ENCODE data around the gene FRRS1.

The FRRS1 gene

DNA sequence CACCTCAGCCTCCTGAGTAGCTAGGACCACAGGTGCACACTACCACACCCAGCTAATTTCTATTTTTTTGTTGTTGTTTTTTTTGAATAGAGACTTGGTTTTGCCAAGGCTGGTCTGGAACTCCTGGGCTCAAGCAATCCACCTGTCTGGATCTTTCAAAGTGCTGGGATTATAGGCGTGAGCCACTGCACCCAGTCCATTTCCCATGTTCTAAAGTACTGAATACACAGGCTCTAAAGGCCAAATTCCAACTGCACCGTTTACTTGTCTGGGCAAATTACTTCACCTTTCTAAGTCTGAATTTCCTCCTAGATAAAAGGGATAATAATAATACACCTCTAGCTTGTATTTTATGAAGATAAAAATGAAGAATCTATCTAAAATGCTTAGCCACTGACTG, 39.6 kb downstream of the FRRS1 start:
- no peak for DNase-seq (ENCODE audit: low read depth)
- TF ChIP-seq, protein P1, sequence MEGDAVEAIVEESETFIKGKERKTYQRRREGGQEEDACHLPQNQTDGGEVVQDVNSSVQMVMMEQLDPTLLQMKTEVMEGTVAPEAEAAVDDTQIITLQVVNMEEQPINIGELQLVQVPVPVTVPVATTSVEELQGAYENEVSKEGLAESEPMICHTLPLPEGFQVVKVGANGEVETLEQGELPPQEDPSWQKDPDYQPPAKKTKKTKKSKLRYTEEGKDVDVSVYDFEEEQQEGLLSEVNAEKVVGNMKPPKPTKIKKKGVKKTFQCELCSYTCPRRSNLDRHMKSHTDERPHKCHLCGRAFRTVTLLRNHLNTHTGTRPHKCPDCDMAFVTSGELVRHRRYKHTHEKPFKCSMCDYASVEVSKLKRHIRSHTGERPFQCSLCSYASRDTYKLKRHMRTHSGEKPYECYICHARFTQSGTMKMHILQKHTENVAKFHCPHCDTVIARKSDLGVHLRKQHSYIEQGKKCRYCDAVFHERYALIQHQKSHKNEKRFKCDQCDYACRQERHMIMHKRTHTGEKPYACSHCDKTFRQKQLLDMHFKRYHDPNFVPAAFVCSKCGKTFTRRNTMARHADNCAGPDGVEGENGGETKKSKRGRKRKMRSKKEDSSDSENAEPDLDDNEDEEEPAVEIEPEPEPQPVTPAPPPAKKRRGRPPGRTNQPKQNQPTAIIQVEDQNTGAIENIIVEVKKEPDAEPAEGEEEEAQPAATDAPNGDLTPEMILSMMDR (IDR thresholded peaks at IDR 0.05; ENCODE audit: control insufficient read depth, extremely low read depth, insufficient read depth) = no peak
- no peak overlapping the region for H3K4me3 ChIP-seq (ENCODE audit: low read depth, low read length)

- TF ChIP-seq, protein P1 (IDR thresholded peaks at IDR 0.05; ENCODE audit: control insufficient read depth, extremely low read depth, insufficient read depth) = no peak
- DNase-seq (ENCODE audit: low read depth) = no peak
- H3K4me3 ChIP-seq (ENCODE audit: low read depth, low read length) = no peak overlapping the region
Measured at GRCh38 chr1:99726407-99726806, 40.0 kb downstream of the FRRS1 start.

DNA sequence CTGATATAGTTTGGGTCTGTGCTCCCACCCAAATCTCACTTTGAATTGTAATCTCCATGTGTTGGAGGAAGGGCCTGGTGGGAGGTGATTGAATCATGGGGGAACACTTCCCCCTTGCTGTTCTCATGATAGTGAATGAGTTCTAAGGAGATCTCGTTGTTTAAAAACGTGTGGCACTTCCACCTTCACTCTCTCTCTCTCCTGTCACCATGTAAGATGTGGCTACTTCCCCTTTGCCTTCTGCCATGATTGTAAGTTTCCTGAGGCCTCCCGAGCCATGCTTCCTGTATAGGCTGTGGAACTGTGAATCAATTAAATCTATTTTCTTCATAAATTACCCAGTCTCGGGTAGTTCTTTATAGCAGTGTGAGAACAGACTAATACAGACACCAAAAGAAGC, 40.4 kb downstream of the FRRS1 start:
- DNase-seq (ENCODE audit: low read depth) = no peak
- H3K4me3 ChIP-seq (ENCODE audit: low read depth, low read length) = no peak overlapping the region
- TF ChIP-seq, protein P1 (IDR thresholded peaks at IDR 0.05; ENCODE audit: control insufficient read depth, extremely low read depth, insufficient read depth) = no peak

DNA sequence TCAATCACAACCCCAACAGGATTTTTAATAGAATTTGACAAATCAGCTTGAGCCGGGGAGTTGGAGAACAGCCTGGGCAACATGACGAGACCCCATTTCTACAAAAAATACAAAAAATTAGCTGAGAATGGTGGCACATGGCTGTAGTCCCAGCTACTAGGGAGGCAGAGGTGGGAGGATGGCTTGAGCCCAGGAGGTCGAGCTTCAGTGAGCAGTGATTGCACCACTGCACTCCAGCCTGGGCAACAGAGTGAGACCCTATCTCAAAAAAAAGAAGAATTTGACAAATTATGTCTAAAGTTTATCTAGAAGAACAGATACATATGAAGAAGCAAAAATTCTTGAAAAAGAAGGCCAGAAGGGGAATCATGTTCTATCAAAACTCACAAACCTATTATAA, 43.2 kb downstream of the FRRS1 start:
- TF ChIP-seq, protein P1 (IDR thresholded peaks at IDR 0.05; ENCODE audit: control insufficient read depth, extremely low read depth, insufficient read depth) = no peak
- no peak for DNase-seq (ENCODE audit: low read depth)

DNA sequence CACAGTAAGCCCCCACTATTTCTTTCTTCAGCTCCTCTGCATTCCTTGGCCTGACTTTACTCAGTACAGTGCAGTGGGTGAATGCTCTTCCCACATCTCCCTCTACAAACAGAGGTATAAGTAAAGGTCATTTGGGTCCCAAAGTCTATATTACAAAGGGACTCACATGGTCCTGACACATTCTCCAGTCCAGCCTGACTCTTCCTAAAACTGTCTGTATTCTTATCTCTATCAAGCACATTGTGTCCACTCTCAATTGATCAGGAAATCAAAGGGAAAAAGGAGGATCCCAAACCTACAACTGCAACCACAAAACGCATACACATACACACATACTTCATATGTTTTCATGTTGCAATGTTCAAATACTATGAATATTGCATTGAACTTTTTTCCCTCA, 49.4 kb downstream of the FRRS1 start:
- no peak overlapping the region for H3K4me3 ChIP-seq (ENCODE audit: low read depth, low read length)
- no peak for DNase-seq (ENCODE audit: low read depth)
- TF ChIP-seq, protein P1 (IDR thresholded peaks at IDR 0.05; ENCODE audit: control insufficient read depth, extremely low read depth, insufficient read depth) = no peak

More for the DNA sequence above, 43.2 kb downstream of the FRRS1 start:
- H3K4me3 ChIP-seq (ENCODE audit: low read depth, low read length) = no peak overlapping the region

- no peak overlapping the region for H3K4me3 ChIP-seq (ENCODE audit: low read depth, low read length)
- TF ChIP-seq, protein P1 (IDR thresholded peaks at IDR 0.05; ENCODE audit: control insufficient read depth, extremely low read depth, insufficient read depth) = no peak
- no peak for DNase-seq (ENCODE audit: low read depth)
Measured at GRCh38 chr1:99713006-99713405, 53.4 kb downstream of the FRRS1 start.

GRCh38 chr1:99710994-99711393, 55.4 kb downstream of the FRRS1 start:
- no peak for DNase-seq (ENCODE audit: low read depth)
- TF ChIP-seq, protein P1 (IDR thresholded peaks at IDR 0.05; ENCODE audit: control insufficient read depth, extremely low read depth, insufficient read depth) = no peak
- H3K4me3 ChIP-seq (ENCODE audit: low read depth, low read length) = no peak overlapping the region

Data from LNCaP clone FGC (cell line).